GM18502 (cell line): Measurements from ENCODE around the gene DTWD2.
"Not testable (repeated sequence)": the region's sequence is repeated elsewhere in the genome, so short reads cannot be mapped to it uniquely, and the experiment has no call there.

Experiments used
- ATAC-seq: cut with Tn5 transposase; IDR thresholded peaks from one replicate; pipeline ENCODE4 v1.9.1; 2021; ENCODE audit warnings: mild to moderate bottlenecking; ENCODE audit not compliant: unreplicated experiment, poor library complexity

Gene DTWD2

DNA sequence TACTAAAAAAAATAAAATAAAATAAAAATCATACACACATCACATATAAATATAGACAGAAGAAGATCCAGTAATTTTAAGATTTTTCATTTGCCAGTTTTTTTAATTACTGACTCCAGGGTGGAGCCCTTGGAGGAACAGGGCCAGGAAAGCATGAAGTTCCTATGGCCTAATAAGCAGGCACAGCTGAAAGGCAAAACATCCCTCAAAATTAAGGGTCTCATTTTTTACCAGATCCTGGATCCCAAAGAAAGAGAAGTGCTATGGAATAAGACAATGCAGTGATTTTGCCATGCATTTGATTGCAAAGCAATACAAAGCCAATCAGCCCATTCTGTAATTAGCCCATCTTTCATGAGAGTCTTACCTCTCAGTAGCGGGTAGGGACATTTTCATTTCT lies 11.3 kb upstream of the DTWD2 start:
- no peak for ATAC-seq

DNA sequence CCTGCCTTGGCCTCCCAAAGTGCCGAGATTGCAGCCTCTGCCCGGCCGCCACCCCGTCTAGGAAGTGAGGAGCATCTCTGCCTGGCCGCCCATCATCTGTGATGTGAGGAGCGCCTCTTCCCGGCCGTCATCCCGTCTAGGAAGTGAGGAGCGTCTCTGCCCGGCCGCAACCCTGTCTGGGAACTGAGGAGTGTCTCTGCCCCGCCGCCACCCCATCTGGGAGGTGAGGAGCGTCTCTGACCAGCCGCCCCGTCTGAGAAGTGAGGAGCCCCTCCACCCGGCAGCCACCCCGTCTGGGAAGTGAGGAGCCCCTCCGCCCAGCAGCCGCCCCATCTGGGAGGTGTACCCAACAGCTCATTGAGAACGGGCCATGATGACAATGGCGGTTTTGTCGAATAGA lies 10.5 kb upstream of the DTWD2 start:
- not testable (repeated sequence) for ATAC-seq

DNA sequence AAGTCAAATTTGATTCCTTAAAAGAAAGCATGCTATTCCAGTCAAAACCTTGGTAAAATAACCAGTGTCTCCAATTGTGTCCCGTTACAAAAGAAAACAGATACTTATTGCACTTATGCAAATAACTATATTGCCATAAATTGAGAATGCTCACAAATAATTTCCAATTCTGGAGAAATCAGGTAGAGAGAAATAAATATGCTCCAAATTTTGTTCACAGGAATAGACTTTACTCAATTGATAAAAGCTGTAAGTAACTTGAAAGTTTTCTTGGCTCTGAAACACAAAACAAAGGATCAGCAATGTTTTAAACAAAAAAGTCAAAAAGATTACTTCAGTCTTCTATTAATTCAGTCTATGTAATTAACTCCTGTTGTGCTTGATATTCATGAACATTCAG lies 7.8 kb upstream of the DTWD2 start:
- no peak for ATAC-seq

DNA sequence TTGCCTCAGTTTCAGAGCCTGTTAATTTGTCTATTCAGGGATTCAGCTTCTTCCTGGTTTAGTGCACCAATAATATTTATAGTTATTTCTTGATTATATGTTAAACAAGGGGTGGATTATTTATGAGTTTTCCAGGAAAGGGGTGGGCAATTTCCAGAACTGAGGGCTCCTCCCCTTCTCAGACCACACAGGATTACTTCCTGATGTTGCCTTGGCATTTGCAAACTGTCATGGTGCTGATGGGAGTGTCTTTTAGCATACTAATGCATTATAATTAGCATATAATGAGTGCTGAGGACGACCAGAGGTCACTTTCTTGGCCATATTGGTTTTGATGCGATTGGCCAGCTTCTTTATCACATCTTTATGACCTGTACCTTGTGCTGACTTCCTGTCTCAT lies 6.2 kb upstream of the DTWD2 start:
- ATAC-seq = no peak

DNA sequence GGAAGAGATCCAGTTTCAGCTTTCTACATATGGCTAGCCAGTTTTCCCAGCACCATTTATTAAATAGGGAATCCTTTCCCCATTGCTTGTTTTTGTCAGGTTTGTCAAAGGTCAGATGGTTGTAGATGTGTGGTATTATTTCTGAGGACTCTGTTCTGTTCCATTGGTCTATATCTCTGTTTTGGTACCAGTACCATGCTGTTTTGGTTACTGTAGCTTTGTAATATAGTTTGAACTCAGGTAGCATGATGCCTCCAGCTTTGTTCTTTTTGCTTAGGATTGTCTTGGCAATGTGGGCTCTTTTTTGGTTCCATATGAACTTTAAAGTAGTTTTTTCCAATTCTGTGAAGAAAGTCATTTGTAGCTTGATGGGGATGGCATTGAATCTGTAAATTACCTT lies 4.8 kb upstream of the DTWD2 start:
- not testable (repeated sequence) for ATAC-seq

DNA sequence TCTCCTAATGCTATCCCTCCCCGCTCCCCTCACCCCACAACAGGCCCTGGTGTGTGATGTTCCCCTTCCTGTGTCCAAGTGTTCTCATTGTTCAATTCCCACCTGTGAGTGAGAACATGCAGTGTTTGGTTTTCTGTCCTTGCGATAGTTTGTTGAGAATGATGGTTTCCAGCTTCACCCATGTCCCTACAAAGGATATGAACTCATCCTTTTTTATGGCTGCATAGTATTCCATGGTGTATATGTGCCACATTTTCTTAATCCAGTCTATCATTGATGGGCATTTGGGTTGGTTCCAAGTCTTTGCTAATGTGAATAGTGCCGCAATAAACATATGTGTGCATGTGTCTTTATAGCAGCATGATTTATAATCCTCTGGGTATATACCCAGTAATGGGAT lies 3.7 kb upstream of the DTWD2 start:
- not testable (repeated sequence) for ATAC-seq

DNA sequence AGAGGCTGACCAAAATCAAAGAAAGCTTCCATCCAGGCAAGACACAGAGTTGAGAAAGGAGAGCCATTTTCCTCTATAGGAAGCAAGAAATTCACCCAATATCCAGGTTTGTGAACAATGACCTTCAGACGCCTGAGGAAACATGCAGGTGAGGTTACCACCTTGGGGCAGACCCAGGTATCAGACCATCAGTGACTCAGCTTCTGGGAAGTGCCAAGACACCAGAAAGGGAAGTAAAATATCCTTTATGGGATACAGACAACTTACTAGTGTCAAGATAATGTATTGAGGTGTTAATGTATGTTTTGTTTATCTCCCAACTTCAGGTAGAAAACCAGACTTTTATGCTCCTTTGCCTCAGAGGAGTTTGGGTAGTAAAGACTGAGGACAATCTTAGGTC lies 2.2 kb upstream of the DTWD2 start:
- no peak for ATAC-seq

DNA sequence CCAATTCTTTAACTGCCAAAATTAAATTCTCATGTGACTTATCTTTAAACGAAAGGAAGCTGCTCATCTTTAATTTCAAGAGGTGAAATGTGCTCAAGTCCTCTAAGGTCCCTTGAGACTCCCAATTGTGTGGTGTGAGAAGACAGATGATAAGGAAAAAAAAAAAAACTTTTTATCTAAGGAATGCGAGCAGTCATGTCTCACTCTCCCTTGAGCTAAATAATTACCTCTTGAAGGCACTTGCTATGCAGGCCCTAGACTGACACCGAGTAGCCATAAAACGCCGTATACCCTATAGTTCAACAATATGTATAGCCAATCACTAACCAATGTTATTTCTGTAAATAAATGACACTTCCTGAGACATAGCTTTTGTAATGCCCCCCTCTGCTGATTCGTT lies 1.5 kb upstream of the DTWD2 start:
- ATAC-seq = no peak

DNA sequence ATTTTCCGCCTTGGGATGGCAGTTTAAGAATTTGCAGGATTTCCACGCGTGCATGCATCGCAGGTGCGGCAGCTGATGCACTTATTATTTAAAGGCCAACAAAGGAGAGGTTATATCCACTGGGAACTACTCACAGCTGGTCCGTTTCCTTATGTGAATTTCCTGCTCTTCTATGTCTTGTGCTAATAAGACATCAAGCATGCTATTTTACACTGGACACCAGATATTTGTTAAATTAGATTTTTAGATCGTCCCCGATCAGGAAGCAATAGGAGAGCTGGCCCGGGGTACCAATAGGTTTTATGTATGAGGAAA lies 476 bp upstream of the DTWD2 start:
- no peak for ATAC-seq

DNA sequence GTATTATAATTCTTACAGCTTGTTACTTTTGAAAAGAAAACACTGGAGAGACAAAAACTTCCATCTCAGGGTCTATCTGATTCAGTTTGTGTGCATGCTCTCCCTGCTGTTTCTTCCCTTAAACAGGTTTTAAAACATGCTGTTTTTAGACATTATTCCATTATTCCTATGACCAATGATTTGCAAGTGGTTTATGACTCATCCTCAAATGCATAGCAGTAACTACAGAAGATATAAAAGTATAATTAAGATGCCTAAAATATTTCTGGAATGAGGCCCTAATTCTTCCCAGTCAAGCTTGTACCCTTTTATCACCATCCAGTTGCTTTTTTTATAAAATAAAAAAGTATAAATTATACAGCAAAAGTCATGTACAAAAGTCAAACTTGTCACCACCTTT lies 3.7 kb downstream of the DTWD2 start:
- ATAC-seq = no peak

DNA sequence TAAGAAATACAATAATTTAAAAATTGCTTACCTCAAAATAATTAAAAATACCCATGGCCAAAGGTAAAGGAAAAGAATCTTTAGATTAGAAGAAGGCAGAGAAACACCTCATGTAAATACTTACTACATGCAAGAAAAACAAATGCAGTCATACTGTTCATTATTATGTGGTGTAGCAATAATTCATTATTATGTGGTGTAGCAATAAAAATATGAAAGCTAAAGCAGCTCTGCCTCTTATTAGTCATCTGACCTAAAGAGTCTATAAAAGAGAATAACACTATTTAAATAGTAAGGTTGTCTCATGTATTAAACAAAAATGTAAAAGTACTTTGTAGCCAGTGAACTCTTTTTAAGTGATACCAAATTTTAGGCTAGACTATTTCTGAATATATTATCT lies 6.6 kb downstream of the DTWD2 start:
- no peak for ATAC-seq

DNA sequence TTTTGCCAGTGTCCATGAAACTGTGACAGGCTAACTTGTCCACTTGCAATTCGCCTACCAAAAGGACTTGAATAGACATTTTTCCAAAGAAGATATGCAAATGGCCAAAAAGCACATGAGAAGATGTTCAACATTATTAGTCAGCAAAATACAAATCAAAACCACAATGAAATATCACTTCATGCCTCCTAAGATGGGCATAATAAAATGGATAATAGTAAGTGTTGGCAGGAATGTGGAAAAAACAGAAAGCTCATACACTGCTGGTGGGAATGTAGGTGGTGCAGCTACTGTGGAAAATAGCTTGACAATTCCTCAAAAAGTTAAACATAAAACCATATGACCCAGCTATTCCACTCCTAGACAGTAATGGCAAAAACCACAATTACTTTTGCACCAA lies 7.9 kb downstream of the DTWD2 start:
- ATAC-seq = no peak

DNA sequence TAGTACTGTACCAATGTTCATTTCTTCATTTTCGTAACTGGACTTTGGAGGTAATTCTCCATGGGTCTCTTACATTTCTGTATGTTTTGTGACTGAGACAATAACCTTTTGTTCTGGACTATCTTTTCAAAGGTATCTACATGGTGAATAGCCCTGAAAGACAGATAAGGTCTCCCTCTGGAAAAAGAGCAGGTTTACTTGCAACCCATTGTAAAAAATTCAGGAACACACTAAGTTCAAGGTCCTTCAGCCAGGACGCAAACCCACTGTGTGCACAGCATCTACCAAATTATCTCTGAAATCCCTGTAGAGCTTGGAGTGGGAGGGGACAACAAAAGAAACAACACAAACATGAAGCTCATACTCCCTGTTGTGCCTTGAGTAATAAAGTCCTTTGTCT lies 8.3 kb downstream of the DTWD2 start:
- ATAC-seq = no peak

DNA sequence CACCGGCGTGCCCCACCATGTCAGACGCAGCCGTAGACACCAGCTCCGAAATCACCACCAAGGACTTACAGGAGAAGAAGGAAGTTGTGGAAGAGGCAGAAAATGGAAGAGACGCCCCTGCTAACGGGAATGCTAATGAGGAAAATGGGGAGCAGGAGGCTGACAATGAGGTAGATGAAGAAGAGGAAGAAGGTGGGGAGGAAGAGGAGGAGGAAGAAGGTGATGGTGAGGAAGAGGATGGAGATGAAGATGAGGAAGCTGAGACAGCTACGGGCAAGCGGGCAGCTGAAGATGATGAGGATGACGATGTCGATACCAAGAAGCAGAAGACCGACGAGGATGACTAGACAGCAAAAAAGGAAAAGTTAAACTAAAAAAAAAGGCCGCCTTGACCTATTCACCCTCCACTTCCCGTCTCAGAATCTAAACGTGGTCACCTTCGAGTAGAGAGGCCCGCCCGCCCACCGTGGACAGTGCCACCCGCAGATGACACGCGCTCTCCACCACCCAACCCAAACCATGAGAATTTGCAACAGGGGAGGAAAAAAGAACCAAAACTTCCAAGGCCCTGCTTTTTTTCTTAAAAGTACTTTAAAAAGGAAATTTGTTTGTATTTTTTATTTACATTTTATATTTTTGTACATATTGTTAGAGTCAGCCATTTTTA lies 14.4 kb downstream of the DTWD2 start:
- ATAC-seq = not testable (repeated sequence)

DNA sequence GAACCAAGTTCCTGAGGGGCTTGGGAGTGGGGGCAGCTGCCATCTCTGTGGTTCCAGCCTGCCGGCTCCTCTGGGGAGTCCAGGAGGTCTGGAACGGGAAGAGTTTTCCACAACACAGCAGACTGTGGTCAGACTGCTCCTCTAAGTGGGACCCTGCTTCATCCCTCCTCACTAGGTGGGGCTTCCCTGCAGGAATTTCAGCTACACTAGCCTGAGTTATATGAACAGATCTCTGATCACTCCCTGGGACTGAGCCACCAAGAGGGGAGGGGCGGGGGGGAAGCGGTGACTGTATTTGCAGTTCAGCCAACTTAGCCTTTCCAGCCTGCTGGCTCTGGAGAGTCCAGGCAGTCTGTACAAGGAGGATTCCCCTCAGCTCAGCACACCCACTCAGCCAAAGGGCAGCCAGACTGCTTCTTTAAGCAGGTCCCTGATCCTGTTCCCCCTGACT lies 19.4 kb downstream of the DTWD2 start:
- ATAC-seq = no peak

DNA sequence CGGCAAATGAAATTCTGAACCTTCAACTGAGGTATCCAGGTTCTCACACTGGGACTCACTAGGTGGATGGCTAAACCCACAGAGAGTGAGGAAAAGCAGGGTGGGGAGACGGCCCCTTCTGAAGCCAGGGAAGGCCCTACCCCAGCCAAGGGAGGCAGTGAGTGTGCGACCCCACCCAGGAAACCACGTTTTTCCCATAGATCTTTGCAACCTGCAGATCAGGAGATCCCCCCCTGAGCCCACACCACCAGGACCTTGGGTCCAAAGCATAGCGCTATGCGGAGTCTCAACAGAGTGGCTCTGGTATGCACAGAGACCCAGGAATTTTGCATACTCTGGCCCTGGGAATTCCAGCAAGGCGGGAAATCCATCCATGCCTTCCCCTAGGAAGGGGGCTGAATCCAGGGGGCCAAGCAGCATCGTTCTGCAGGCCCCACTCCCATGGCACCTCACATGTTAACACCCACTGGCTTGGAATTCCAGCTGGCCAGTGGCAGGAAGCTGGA lies 19.9 kb downstream of the DTWD2 start:
- no peak for ATAC-seq

DNA sequence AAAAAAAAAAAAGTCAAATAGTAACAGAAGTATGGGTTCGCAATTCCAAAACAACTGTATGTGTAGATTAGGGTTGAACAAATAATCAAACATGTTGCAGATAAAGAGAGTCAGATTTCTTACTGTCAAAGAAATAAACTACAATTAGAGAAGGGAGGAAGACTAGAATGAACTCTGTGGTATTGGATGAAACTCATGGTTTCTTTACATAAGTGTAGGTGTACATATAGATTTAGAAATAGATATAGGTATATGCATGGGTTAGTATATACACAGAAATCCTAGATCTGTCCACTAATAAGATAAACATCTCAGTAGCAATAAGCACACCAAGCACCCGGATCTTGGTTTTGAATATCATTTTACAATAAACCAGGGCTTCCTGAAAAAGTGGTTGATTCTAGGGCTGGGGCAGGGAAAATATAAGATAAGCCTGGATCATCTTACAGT lies 21.3 kb downstream of the DTWD2 start:
- ATAC-seq = no peak

DNA sequence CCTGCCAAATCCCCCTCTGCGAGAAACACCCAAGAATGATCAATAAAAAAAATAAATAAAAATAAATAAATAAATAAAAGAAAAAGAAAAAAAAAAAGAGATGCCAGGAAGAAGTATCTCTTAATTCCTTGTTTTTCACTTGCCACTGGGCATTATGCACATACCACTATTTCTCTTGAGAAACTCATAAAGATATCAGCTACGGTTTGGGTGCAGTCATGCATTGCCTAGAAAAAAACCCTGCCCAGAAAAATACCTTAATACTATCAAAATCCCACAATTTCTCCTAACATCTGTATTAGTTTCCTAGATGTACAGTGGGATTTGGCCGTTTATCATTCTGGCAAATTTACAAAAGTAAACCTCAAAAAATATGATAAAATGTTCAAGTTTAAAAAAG lies 22.5 kb downstream of the DTWD2 start:
- ATAC-seq = no peak

DNA sequence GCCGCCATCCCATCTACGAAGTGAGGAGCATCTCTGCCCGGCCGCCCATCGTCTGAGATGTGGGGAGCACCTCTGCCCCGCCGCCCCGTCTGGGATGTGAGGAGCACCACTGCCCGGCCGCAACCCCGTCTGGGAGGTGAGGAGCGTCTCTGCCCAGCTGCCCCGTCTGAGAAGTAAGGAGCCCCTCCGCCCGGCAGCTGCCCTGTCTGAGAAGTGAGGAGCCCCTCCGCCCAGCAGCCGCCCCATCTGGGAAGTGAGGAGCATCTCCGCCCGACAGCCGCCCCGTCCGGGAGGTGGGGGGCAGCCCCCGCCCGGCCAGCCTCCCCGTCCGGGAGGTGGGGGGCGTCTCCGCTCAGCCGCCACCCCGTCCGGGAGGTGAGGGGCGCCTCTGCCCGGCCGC lies 23.4 kb downstream of the DTWD2 start:
- not testable (repeated sequence) for ATAC-seq

DNA sequence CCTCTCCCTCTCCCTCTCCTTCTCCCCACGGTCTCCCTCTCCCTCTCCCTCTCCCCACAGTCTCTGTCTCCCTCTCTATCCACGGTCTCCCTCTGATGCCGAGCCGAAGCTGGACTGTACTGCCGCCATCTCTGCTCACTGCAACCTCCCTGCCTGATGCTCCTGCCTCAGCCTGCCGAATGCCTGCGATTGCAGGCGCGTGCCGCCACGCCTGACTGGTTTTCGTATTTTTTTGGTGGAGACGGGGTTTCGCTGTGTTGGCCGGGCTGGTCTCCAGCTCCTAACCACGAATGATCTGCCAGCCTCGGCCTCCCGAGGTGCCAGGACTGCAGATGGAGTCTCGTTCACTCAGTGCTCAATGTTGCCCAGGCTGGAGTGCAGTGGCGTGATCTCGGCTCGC lies 24.0 kb downstream of the DTWD2 start:
- not testable (repeated sequence) for ATAC-seq

DNA sequence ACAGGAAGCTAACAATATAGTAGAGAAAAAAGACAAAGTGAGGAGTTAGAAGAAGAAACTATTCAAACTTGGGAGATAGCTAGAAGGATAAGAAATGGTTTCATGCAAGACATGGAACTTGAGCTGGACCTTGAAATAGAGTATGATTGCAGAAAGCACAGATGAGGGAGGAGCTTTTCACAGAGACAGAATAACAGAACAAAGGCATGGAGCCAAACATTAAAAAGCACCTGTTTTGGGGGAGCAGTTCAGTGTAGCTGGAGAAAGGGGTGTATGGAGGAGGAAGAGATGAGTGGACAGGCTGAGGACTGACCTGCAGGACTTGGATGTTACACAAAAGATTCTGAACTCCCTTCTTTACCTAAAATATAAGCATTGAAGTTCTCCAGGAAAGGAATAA lies 25.2 kb downstream of the DTWD2 start:
- no peak for ATAC-seq

DNA sequence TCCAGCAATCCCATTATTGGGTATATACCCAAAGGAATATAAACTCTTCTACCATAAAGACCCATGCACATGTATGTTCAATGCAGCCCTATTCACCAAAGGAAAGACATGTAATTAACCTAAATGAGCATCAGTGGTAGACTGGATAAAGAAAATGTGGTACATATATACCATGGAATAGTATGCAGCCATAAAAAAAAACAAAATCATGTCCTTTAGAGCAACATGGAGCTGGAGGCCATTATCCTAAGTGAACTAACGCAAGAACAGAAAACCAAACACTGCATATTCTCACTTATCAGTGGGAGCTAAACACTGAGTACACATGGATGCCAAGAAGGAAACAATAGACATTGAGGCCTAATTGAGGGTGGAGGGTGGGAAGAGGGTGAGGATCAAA lies 27.8 kb downstream of the DTWD2 start:
- no peak for ATAC-seq

DNA sequence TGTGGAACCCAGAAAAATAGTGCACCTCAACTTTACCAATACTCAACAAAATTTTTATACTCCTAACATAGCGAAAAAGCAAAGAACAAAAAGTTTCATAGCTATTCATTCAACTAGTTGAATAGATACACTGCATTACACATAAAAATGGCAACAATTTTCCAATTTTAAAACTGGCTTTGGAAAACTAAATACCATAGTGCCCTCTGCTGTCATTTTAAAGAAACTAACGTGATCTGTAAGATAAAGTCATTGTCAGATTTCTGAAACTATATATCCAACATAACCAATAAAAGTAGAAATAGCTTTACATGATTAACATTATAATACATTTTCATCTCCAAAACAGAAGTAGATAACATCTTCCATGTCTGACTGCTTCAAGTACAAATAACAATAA lies 31.6 kb downstream of the DTWD2 start:
- ATAC-seq = no peak
